Caco-2 (cell line): ENCODE results near the gene TFF1. TPM values are rescaled to one million over a fixed set of nuclear protein-coding genes. Genes with fewer than 3 reads are reported as not detected.

ENCODE experiments used
- BruUV-seq: library from RNA; stranded (reverse); fragments of 400-500 nt; replicated peaks from 2 replicates; lab custom pipeline; 2021; lab: Mats Ljungman, UMichigan
- CTCF ChIA-PET: fragments of 300-600 bp; sonication (Branson Sonifier 250); formaldehyde crosslinking; loops from one replicate; lab custom pipeline; 2022; ENCODE audit warnings: antibody characterized with exemption; lab: Charles Lee
- POLR2A ChIA-PET: fragments of 300-600 bp; sonication (Branson Sonifier 250); formaldehyde crosslinking; loops from one replicate; lab custom pipeline; 2022; ENCODE audit warnings: antibody characterized with exemption; lab: Charles Lee
- DNase-seq, 2 experiments: peaks; one replicate each; pipeline versions ENCODE4 v3.0.0 to v3.0.0-alpha.2; 2020 to 2022
- H3K27me3 ChIP-seq: replicated peaks from 2 replicates; pipeline ENCODE4 v1.6.0; 2011; ENCODE audit warnings: low read length; ENCODE audit not compliant: control insufficient read depth, insufficient read depth
- H3K36me3 ChIP-seq: 2 replicates; pipeline ENCODE4 v1.5.1; 2011; ENCODE audit warnings: low read length; ENCODE audit not compliant: control insufficient read depth, insufficient read depth
- H3K4me1 ChIP-seq: fragments of 250-450 bp; sonication (Bioruptor Pico); 2 replicates; pipeline ENCODE4 v1.5.1; 2020; ENCODE audit warnings: mild to moderate bottlenecking
- H3K4me3 ChIP-seq: 2 replicates; pipeline ENCODE4 v1.5.1; 2011; ENCODE audit warnings: low read depth, mild to moderate bottlenecking, control low read depth, low read length
- H3K9me3 ChIP-seq: fragments of 250-450 bp; sonication (Bioruptor Pico); 2 replicates; pipeline ENCODE4 v1.5.1; 2020; ENCODE audit warnings: mild to moderate bottlenecking, moderate library complexity
- H3K27ac Mint-ChIP-seq: one replicate; pipeline ENCODE4 v1.8.0; 2022; ENCODE audit warnings: mixed read lengths; ENCODE audit not compliant: unreplicated experiment
- H3K27me3 Mint-ChIP-seq: one replicate; pipeline ENCODE4 v1.8.0; 2022; ENCODE audit warnings: mixed read lengths; ENCODE audit not compliant: insufficient read depth, unreplicated experiment
- H3K36me3 Mint-ChIP-seq: one replicate; pipeline ENCODE4 v1.8.0; 2022; ENCODE audit warnings: mild to moderate bottlenecking, mixed read lengths; ENCODE audit not compliant: insufficient read depth, unreplicated experiment
- H3K4me1 Mint-ChIP-seq: one replicate; pipeline ENCODE4 v1.8.0; 2022; ENCODE audit warnings: low read depth, mixed read lengths; ENCODE audit not compliant: unreplicated experiment
- H3K4me3 Mint-ChIP-seq: one replicate; pipeline ENCODE4 v1.8.0; 2022; ENCODE audit warnings: mild to moderate bottlenecking, moderate library complexity, mixed read lengths; ENCODE audit not compliant: unreplicated experiment
- H3K9me3 Mint-ChIP-seq: one replicate; pipeline ENCODE4 v1.8.0; 2022; ENCODE audit warnings: mixed read lengths; ENCODE audit not compliant: unreplicated experiment
- CTCF ChIP-seq, 2 experiments: fragments of 200-600 bp in 1 of 2; IDR thresholded peaks; 1 replicate in 1 of 2; 2 replicates in 1 of 2; pipeline versions ENCODE4 v1.5.1 to v1.8.0; 2011 to 2022; ENCODE audit warnings: antibody characterized with exemption in 1 of 2, control low read depth in 1 of 2, inconsistent platforms in 1 of 2, low read depth in 1 of 2, low read length in 1 of 2, mild to moderate bottlenecking in 1 of 2, moderate library complexity in 1 of 2; ENCODE audit not compliant: insufficient read depth in 1 of 2, severe bottlenecking in 1 of 2, unreplicated experiment in 1 of 2
- intact Hi-C: fragments of 100-400 bp; cut with micrococcal nuclease; formaldehyde crosslinking; loops from one replicate; pipeline ENCODE4 v1.10.0; 2022; ENCODE audit not compliant: unreplicated experiment
- total RNA-seq: library from RNA; stranded (reverse); gene quantifications from 2 replicates; pipeline ENCODE4 v1.2.3, GENCODE V29; 2022

Gene TFF1
- total RNA-seq, 1 experiment from 2014 or later = 9.8 TPM

- peak in 1 of 2 experiments; percentile 1 for DNase-seq
- peaks cover 4% of the 10 kb centered on the region for H3K36me3 Mint-ChIP-seq
- Histone ChIP-seq H3K27me3 (no peaks in the 10 kb centered on the region), H3K9me3 (no peaks in the 10 kb centered on the region), H3K4me3 (no peak overlapping the region), H3K36me3 (no peaks in the 10 kb centered on the region), H3K4me1 (peaks cover 17% of the 10 kb centered on the region)
- ChIA-PET POLR2A (no interaction called here), CTCF (no interaction called here)
- no peaks in the 10 kb centered on the region for H3K9me3 Mint-ChIP-seq
- H3K4me1 Mint-ChIP-seq = peaks cover 30% of the 10 kb centered on the region
- TF ChIP-seq CTCF (IDR thresholded peaks at IDR 0.05; ENCODE audit: insufficient read depth in 1 of 2, low read depth in 1 of 2, low read length in 1 of 2, severe bottlenecking in 1 of 2, unreplicated experiment in 1 of 2) = no peak
- BruUV-seq = no TSS peak
- no peaks in the 10 kb centered on the region for H3K27me3 Mint-ChIP-seq
- intact Hi-C loops = no loop called here
- no peak overlapping the region for H3K4me3 Mint-ChIP-seq
- H3K27ac Mint-ChIP-seq = peak overlapping the region; percentile 54
Observed at GRCh38 chr21:42390696-42391095, 24.4 kb upstream of the TFF1 start.

GRCh38 chr21:42390193-42390592 is 23.9 kb upstream of the TFF1 start:
- TF ChIP-seq CTCF (IDR thresholded peaks at IDR 0.05; ENCODE audit: insufficient read depth in 1 of 2, low read depth in 1 of 2, low read length in 1 of 2, severe bottlenecking in 1 of 2, unreplicated experiment in 1 of 2) = no peak
- H3K27ac Mint-ChIP-seq = peak overlapping the region; percentile 54
- H3K4me1 Mint-ChIP-seq = peaks cover 35% of the 10 kb centered on the region
- no peaks in the 10 kb centered on the region for H3K9me3 Mint-ChIP-seq
- ChIA-PET POLR2A (no interaction called here), CTCF (no interaction called here)
- intact Hi-C loops = no loop called here
- Histone ChIP-seq H3K4me3 (no peak overlapping the region), H3K9me3 (no peaks in the 10 kb centered on the region), H3K36me3 (no peaks in the 10 kb centered on the region), H3K27me3 (no peaks in the 10 kb centered on the region), H3K4me1 (peaks cover 18% of the 10 kb centered on the region)
- H3K4me3 Mint-ChIP-seq = no peak overlapping the region
- H3K27me3 Mint-ChIP-seq = no peaks in the 10 kb centered on the region
- peak in 1 of 2 experiments; percentile 1 for DNase-seq
- peaks cover 4% of the 10 kb centered on the region for H3K36me3 Mint-ChIP-seq
- no TSS peak for BruUV-seq

- no peak for TF ChIP-seq CTCF (IDR thresholded peaks at IDR 0.05; ENCODE audit: insufficient read depth in 1 of 2, low read depth in 1 of 2, low read length in 1 of 2, severe bottlenecking in 1 of 2, unreplicated experiment in 1 of 2)
- Histone ChIP-seq H3K27me3 (no peaks in the 10 kb centered on the region), H3K36me3 (no peaks in the 10 kb centered on the region), H3K9me3 (no peaks in the 10 kb centered on the region), H3K4me1 (peaks cover 18% of the 10 kb centered on the region), H3K4me3 (no peak overlapping the region)
- ChIA-PET CTCF (no interaction called here), POLR2A (no interaction called here)
- no TSS peak for BruUV-seq
- intact Hi-C loops = no loop called here
- Mint-ChIP-seq H3K9me3 (no peaks in the 10 kb centered on the region), H3K27ac (no peak overlapping the region), H3K27me3 (no peaks in the 10 kb centered on the region), H3K4me1 (peaks cover 40% of the 10 kb centered on the region), H3K36me3 (peaks cover 4% of the 10 kb centered on the region), H3K4me3 (no peak overlapping the region)
- DNase-seq = peak in 1 of 2 experiments; percentile 51
Observed at GRCh38 chr21:42389449-42389835, 23.1 kb upstream of the TFF1 start.
